ENCODE measurements around the gene KLRK1.

Gene KLRK1

GRCh38 chr12:10386857-10387256 lies 3.0 kb downstream of the KLRK1 start:
- H4K91ac ChIP-seq (ENCODE audit: low read depth, low read length): no peak overlapping the region
- no peak overlapping the region for H3K4me2 ChIP-seq (ENCODE audit: low read length)
- H3K14ac ChIP-seq (ENCODE audit: low read length): no peak overlapping the region
- no peak overlapping the region for H4K8ac ChIP-seq (ENCODE audit: low read depth, low read length)
- no peak overlapping the region for H3K23ac ChIP-seq (ENCODE audit: low read length)
- no peak overlapping the region for H3K4ac ChIP-seq (ENCODE audit: low read depth, low read length)
- no peaks in the 10 kb centered on the region for H3K79me2 ChIP-seq (ENCODE audit: control insufficient read depth, insufficient read depth, low read length, poor library complexity)
- no peak overlapping the region for H3K9ac ChIP-seq (ENCODE audit: low read length)
- no peak overlapping the region for H3K4me3 ChIP-seq (ENCODE audit: low read depth, low read length)
- no peaks in the 10 kb centered on the region for H3K27me3 ChIP-seq (ENCODE audit: insufficient read depth, low read length)
- H2BK12ac ChIP-seq (ENCODE audit: low read length): no peak overlapping the region
- H3K4me1 ChIP-seq (ENCODE audit: control insufficient read depth in 1 of 2, insufficient read depth in 2 of 2, low read length in 2 of 2): no peaks in the 10 kb centered on the region
- no peak overlapping the region for H3K27ac ChIP-seq (ENCODE audit: low read depth, low read length)
- no peaks in the 10 kb centered on the region for H3K9me3 ChIP-seq (ENCODE audit: insufficient read depth, low read depth, low read length)
- H3K36me3 ChIP-seq (ENCODE audit: control insufficient read depth in 1 of 2, insufficient read depth in 2 of 2, low read length in 2 of 2): no peaks in the 10 kb centered on the region
- no peak overlapping the region for H2AFZ ChIP-seq (ENCODE audit: insufficient read depth, low read length, poor library complexity)
- no peak overlapping the region for H2AK5ac ChIP-seq (ENCODE audit: low read length)
- H2BK5ac ChIP-seq (ENCODE audit: low read depth, low read length, poor library complexity): no peak overlapping the region
- H4K12ac ChIP-seq (ENCODE audit: low read depth, low read length): no peak overlapping the region
- WGBS (ENCODE audit: extremely low coverage, insufficient coverage, insufficient read length): no CpG with 5 or more reads among the region's 1 CpG
- no peak overlapping the region for H2BK120ac ChIP-seq (ENCODE audit: insufficient read depth, low read length, poor library complexity)
- H3K79me1 ChIP-seq (ENCODE audit: low read length): no peaks in the 10 kb centered on the region
- DNase-seq: no peak
- H3K18ac ChIP-seq (ENCODE audit: low read length): no peak overlapping the region

- Histone ChIP-seq H2BK12ac (ENCODE audit: low read length) (no peak overlapping the region), H3K79me1 (ENCODE audit: low read length) (no peaks in the 10 kb centered on the region), H3K23ac (ENCODE audit: low read length) (no peak overlapping the region), H4K12ac (ENCODE audit: low read depth, low read length) (no peak overlapping the region), H3K4me3 (ENCODE audit: low read depth, low read length) (no peak overlapping the region), H3K9me3 (ENCODE audit: insufficient read depth, low read depth, low read length) (no peaks in the 10 kb centered on the region), H3K36me3 (ENCODE audit: control insufficient read depth in 1 of 2, insufficient read depth in 2 of 2, low read length in 2 of 2) (no peaks in the 10 kb centered on the region), H3K27ac (ENCODE audit: low read depth, low read length) (no peak overlapping the region), H3K79me2 (ENCODE audit: control insufficient read depth, insufficient read depth, low read length, poor library complexity) (no peaks in the 10 kb centered on the region), H3K27me3 (ENCODE audit: insufficient read depth, low read length) (no peaks in the 10 kb centered on the region), H4K8ac (ENCODE audit: low read depth, low read length) (no peak overlapping the region), H3K14ac (ENCODE audit: low read length) (no peak overlapping the region), H2BK5ac (ENCODE audit: low read depth, low read length, poor library complexity) (no peak overlapping the region), H2BK120ac (ENCODE audit: insufficient read depth, low read length, poor library complexity) (no peak overlapping the region), H3K18ac (ENCODE audit: low read length) (no peak overlapping the region), H3K4me2 (ENCODE audit: low read length) (no peak overlapping the region), H2AK5ac (ENCODE audit: low read length) (no peak overlapping the region), H4K91ac (ENCODE audit: low read depth, low read length) (no peak overlapping the region), H3K4me1 (ENCODE audit: control insufficient read depth in 1 of 2, insufficient read depth in 2 of 2, low read length in 2 of 2) (no peaks in the 10 kb centered on the region), H3K4ac (ENCODE audit: low read depth, low read length) (no peak overlapping the region), H2AFZ (ENCODE audit: insufficient read depth, low read length, poor library complexity) (no peak overlapping the region), H3K9ac (ENCODE audit: low read length) (no peak overlapping the region)
- no CpG with 5 or more reads among the region's 2 CpGs for WGBS (ENCODE audit: extremely low coverage, insufficient coverage, insufficient read length)
- peak in 1 of 2 donors; percentile 55 for DNase-seq
These were observed 4.7 kb downstream of the KLRK1 start for GRCh38 chr12:10385166-10385613.

GRCh38 chr12:10384191-10384590 lies 5.7 kb downstream of the KLRK1 start:
- Histone ChIP-seq H2BK12ac (ENCODE audit: low read length) (no peak overlapping the region), H4K8ac (ENCODE audit: low read depth, low read length) (no peak overlapping the region), H3K23ac (ENCODE audit: low read length) (no peak overlapping the region), H4K91ac (ENCODE audit: low read depth, low read length) (no peak overlapping the region), H3K79me2 (ENCODE audit: control insufficient read depth, insufficient read depth, low read length, poor library complexity) (no peaks in the 10 kb centered on the region), H3K4me1 (ENCODE audit: control insufficient read depth in 1 of 2, insufficient read depth in 2 of 2, low read length in 2 of 2) (no peaks in the 10 kb centered on the region), H3K4me3 (ENCODE audit: low read depth, low read length) (no peak overlapping the region), H3K36me3 (ENCODE audit: control insufficient read depth in 1 of 2, insufficient read depth in 2 of 2, low read length in 2 of 2) (no peaks in the 10 kb centered on the region), H2BK120ac (ENCODE audit: insufficient read depth, low read length, poor library complexity) (no peak overlapping the region), H3K18ac (ENCODE audit: low read length) (no peak overlapping the region), H3K9ac (ENCODE audit: low read length) (no peak overlapping the region), H3K4me2 (ENCODE audit: low read length) (no peak overlapping the region), H3K14ac (ENCODE audit: low read length) (no peak overlapping the region), H3K27me3 (ENCODE audit: insufficient read depth, low read length) (no peaks in the 10 kb centered on the region), H3K27ac (ENCODE audit: low read depth, low read length) (no peak overlapping the region), H4K12ac (ENCODE audit: low read depth, low read length) (no peak overlapping the region), H3K79me1 (ENCODE audit: low read length) (no peaks in the 10 kb centered on the region), H2AK5ac (ENCODE audit: low read length) (no peak overlapping the region), H2AFZ (ENCODE audit: insufficient read depth, low read length, poor library complexity) (no peak overlapping the region), H2BK5ac (ENCODE audit: low read depth, low read length, poor library complexity) (no peak overlapping the region), H3K4ac (ENCODE audit: low read depth, low read length) (no peak overlapping the region), H3K9me3 (ENCODE audit: insufficient read depth, low read depth, low read length) (no peaks in the 10 kb centered on the region)
- no CpG with 5 or more reads among the region's 3 CpGs for WGBS (ENCODE audit: extremely low coverage, insufficient coverage, insufficient read length)
- no peak for DNase-seq

- no peak overlapping the region for H2BK120ac ChIP-seq (ENCODE audit: insufficient read depth, low read length, poor library complexity)
- no peak overlapping the region for H4K8ac ChIP-seq (ENCODE audit: low read depth, low read length)
- no peaks in the 10 kb centered on the region for H3K36me3 ChIP-seq (ENCODE audit: control insufficient read depth in 1 of 2, insufficient read depth in 2 of 2, low read length in 2 of 2)
- no peak for DNase-seq
- no peak overlapping the region for H3K18ac ChIP-seq (ENCODE audit: low read length)
- H2AFZ ChIP-seq (ENCODE audit: insufficient read depth, low read length, poor library complexity): no peak overlapping the region
- no peak overlapping the region for H2BK12ac ChIP-seq (ENCODE audit: low read length)
- H3K23ac ChIP-seq (ENCODE audit: low read length): no peak overlapping the region
- no CpG with 5 or more reads among the region's 4 CpGs for WGBS (ENCODE audit: extremely low coverage, insufficient coverage, insufficient read length)
- no peaks in the 10 kb centered on the region for H3K9me3 ChIP-seq (ENCODE audit: insufficient read depth, low read depth, low read length)
- no peak overlapping the region for H3K4ac ChIP-seq (ENCODE audit: low read depth, low read length)
- no peak overlapping the region for H2AK5ac ChIP-seq (ENCODE audit: low read length)
- no peaks in the 10 kb centered on the region for H3K79me2 ChIP-seq (ENCODE audit: control insufficient read depth, insufficient read depth, low read length, poor library complexity)
- H3K4me2 ChIP-seq (ENCODE audit: low read length): no peak overlapping the region
- no peak overlapping the region for H4K91ac ChIP-seq (ENCODE audit: low read depth, low read length)
- no peaks in the 10 kb centered on the region for H3K27me3 ChIP-seq (ENCODE audit: insufficient read depth, low read length)
- no peak overlapping the region for H4K12ac ChIP-seq (ENCODE audit: low read depth, low read length)
- no peak overlapping the region for H3K27ac ChIP-seq (ENCODE audit: low read depth, low read length)
- no peak overlapping the region for H3K9ac ChIP-seq (ENCODE audit: low read length)
- H3K79me1 ChIP-seq (ENCODE audit: low read length): no peaks in the 10 kb centered on the region
- no peaks in the 10 kb centered on the region for H3K4me1 ChIP-seq (ENCODE audit: control insufficient read depth in 1 of 2, insufficient read depth in 2 of 2, low read length in 2 of 2)
- H3K4me3 ChIP-seq (ENCODE audit: low read depth, low read length): no peak overlapping the region
- H2BK5ac ChIP-seq (ENCODE audit: low read depth, low read length, poor library complexity): no peak overlapping the region
- no peak overlapping the region for H3K14ac ChIP-seq (ENCODE audit: low read length)
These were observed 7.8 kb downstream of the KLRK1 start for GRCh38 chr12:10381928-10382628.

Data from trophoblast cell (in vitro differentiated cells and primary cell).